GM23338 (cell line): Measurements from ENCODE around the gene DCP1B. TPM values are rescaled to one million over a fixed set of nuclear protein-coding genes. Genes with fewer than 3 reads are reported as not detected.

Source experiments
- ATAC-seq: fragments of 200-7000 bp; cut with Tn5 transposase; 3 replicates; pipeline ENCODE4 v1.9.1; 2020
- DNase-seq: peaks from one replicate; pipeline ENCODE4 v3.0.0-alpha.2; 2015; ENCODE audit warnings: low spot score
- H2AFZ ChIP-seq: fragments of 200-600 bp; sonication (generic); 2 replicates; pipeline ENCODE4 v1.8.0; 2016; ENCODE audit warnings: antibody characterized with exemption, mild to moderate bottlenecking, moderate library complexity
- H3F3A ChIP-seq: fragments of 200-600 bp; sonication (generic); replicated peaks from 2 replicates; pipeline ENCODE4 v1.8.0; 2017; ENCODE audit warnings: antibody characterized with exemption, mixed run types, low read depth
- H3K27ac ChIP-seq: fragments of 200-600 bp; sonication (generic); 2 replicates; pipeline ENCODE4 v1.6.1; 2016; ENCODE audit warnings: low read depth
- H3K27me3 ChIP-seq: fragments of 200-600 bp; sonication (generic); 2 replicates; pipeline ENCODE4 v1.8.0; 2016; ENCODE audit warnings: mild to moderate bottlenecking, mixed run types, moderate library complexity; ENCODE audit not compliant: insufficient read depth
- H3K36me3 ChIP-seq: fragments of 200-600 bp; sonication (generic); 2 replicates; pipeline ENCODE4 v1.8.0; 2016; ENCODE audit warnings: mild to moderate bottlenecking; ENCODE audit not compliant: insufficient read depth
- H3K4me1 ChIP-seq: fragments of 200-600 bp; sonication (generic); 2 replicates; pipeline ENCODE4 v1.8.0; 2016; ENCODE audit warnings: mild to moderate bottlenecking, moderate library complexity; ENCODE audit not compliant: insufficient read depth
- H3K4me2 ChIP-seq: fragments of 200-600 bp; sonication (generic); 2 replicates; pipeline ENCODE4 v1.7.1; 2017; ENCODE audit warnings: mixed run types
- H3K4me3 ChIP-seq: fragments of 200-600 bp; sonication (generic); 2 replicates; pipeline ENCODE4 v1.6.1; 2016; ENCODE audit warnings: mixed run types
- H3K79me2 ChIP-seq: fragments of 200-600 bp; sonication (generic); replicated peaks from 2 replicates; pipeline ENCODE4 v1.8.0; 2017; ENCODE audit warnings: mild to moderate bottlenecking; ENCODE audit not compliant: insufficient read depth
- H3K9me2 ChIP-seq: fragments of 200-600 bp; sonication (generic); 2 replicates; pipeline ENCODE4 v1.8.0; 2017; ENCODE audit not compliant: insufficient read depth
- H4K20me1 ChIP-seq: fragments of 200-600 bp; sonication (generic); replicated peaks from 2 replicates; pipeline ENCODE4 v1.8.0; 2017; ENCODE audit warnings: mild to moderate bottlenecking; ENCODE audit not compliant: insufficient read depth
- H3K27ac Mint-ChIP-seq: 2 replicates; pipeline ENCODE4 v1.8.0; 2020; ENCODE audit warnings: inconsistent platforms, mild to moderate bottlenecking, moderate library complexity, mixed read lengths
- H3K27me3 Mint-ChIP-seq: 3 replicates; pipeline ENCODE4 v1.8.0; 2022; ENCODE audit warnings: low read depth, mild to moderate bottlenecking, moderate library complexity, mixed read lengths, inconsistent platforms; ENCODE audit not compliant: insufficient read depth, poor library complexity
- H3K36me3 Mint-ChIP-seq: 3 replicates; pipeline ENCODE4 v1.8.0; 2021; ENCODE audit warnings: low read depth, mild to moderate bottlenecking, inconsistent platforms, moderate library complexity, mixed read lengths
- H3K4me1 Mint-ChIP-seq: 3 replicates; pipeline ENCODE4 v1.8.0; 2020; ENCODE audit warnings: mild to moderate bottlenecking, inconsistent platforms, mixed read lengths
- H3K4me3 Mint-ChIP-seq: 3 replicates; pipeline ENCODE4 v1.8.0; 2021; ENCODE audit warnings: moderate library complexity, mild to moderate bottlenecking, inconsistent platforms, mixed read lengths
- H3K9me3 Mint-ChIP-seq: 3 replicates; pipeline ENCODE4 v1.8.0; 2020; ENCODE audit warnings: moderate library complexity, mild to moderate bottlenecking, inconsistent platforms, mixed read lengths
- CREB1 ChIP-seq: fragments of 250-450 bp; sonication (Bioruptor Pico); IDR thresholded peaks from 2 replicates; pipeline ENCODE4 v1.5.0; 2020; ENCODE audit warnings: low read depth, mild to moderate bottlenecking, moderate library complexity
- EZH2 ChIP-seq: fragments of 200-600 bp; sonication (generic); IDR thresholded peaks from one replicate; pipeline ENCODE4 v1.8.0; 2017; ENCODE audit warnings: antibody characterized with exemption, mild to moderate bottlenecking, low read depth; ENCODE audit not compliant: unreplicated experiment
- EZH2phosphoT487 ChIP-seq: fragments of 200-600 bp; sonication (generic); IDR thresholded peaks from one replicate; pipeline ENCODE4 v1.8.1; 2018; ENCODE audit warnings: antibody characterized with exemption; ENCODE audit not compliant: unreplicated experiment
- JUNB ChIP-seq: IDR thresholded peaks from one replicate; pipeline ENCODE4 v1.6.1; 2016; ENCODE audit warnings: antibody characterized with exemption; ENCODE audit not compliant: unreplicated experiment
- ZNF331 ChIP-seq: fragments of 250-450 bp; sonication (Bioruptor Pico); IDR thresholded peaks from 2 replicates; pipeline ENCODE4 v1.5.0; 2020; ENCODE audit warnings: low read depth, mild to moderate bottlenecking, moderate library complexity
- polyA plus RNA-seq: library from polyadenylated mRNA; unstranded; fragments of >200 nt; fragmentation: Nextera tagmentation; extraction: Ambion mirVana; gene quantifications from 2 replicates; pipeline ENCODE4 v1.2.1, GENCODE V29; 2016
- total RNA-seq: library from RNA; depleted of rRNA; stranded (reverse); fragments of >200 nt; shearing (Covaris generic); gene quantifications from 2 replicates; pipeline ENCODE4 v1.2.3, GENCODE V29; 2014
- TF ChIP-seq, protein P1 (sequence below): IDR thresholded peaks from one replicate; pipeline ENCODE4 v1.6.1; 2018; ENCODE audit warnings: antibody characterized with exemption; ENCODE audit not compliant: unreplicated experiment
- TF ChIP-seq, protein P2 (sequence below): fragments of 250-450 bp; sonication (Bioruptor Pico); IDR thresholded peaks from 2 replicates; pipeline ENCODE4 v1.5.0; 2020; ENCODE audit warnings: mild to moderate bottlenecking, moderate library complexity
- TF ChIP-seq, protein P3 (sequence below): IDR thresholded peaks from 2 replicates; pipeline ENCODE4 v1.6.1; 2016; ENCODE audit warnings: antibody characterized with exemption

The DCP1B gene
- total and polyA plus RNA-seq, 2 experiments from 2014 or later = 24.4 to 29.8 TPM

DNA sequence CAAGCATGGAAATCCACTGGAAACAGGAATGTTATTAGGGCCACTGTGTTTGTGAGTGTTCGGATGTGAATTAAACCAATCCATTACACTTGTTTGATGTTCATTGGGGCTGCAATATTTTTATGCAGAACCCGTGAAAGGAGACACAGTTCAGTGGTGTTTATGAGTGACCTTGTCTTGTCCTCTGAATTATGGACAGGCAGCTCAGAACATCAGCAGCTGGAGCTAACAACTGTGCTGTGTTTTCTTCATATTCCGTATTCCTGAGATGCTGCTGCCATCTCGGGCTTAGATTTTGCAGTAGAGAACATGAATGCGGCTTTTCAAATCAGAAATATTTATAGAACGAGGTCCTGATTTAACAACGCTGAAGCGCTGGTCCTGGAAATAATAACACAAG lies 28.2 kb upstream of the DCP1B start (continued):
- TF ChIP-seq ZNF331 (CRISPR knock-in tag) (no peak), EZH2phosphoT487 (no peak)

DNA sequence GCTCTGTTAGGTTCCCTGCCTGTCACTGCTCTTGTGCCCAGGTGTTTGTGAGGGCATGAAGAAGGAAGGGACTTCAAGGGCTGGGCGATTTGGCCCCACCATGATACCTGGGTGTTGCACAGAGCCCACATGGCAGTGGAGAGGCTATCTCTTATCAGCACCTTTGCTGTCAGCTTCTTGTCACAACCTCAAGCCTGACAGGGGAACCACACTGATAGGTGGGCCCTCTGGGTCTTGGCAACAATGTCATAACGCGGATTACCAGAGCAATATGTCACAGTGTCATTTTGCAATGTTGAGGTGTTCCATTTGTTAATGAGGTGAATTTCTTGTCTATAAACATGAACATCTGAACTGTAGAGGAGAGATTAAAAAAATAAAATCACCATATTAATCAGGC lies 25.6 kb upstream of the DCP1B start:
- H3K27me3 ChIP-seq = peaks cover 17% of the 10 kb centered on the region
- no peaks in the 10 kb centered on the region for H3K4me1 ChIP-seq
- Mint-ChIP-seq H3K9me3 (no peaks in the 10 kb centered on the region), H3K36me3 (no peaks in the 10 kb centered on the region), H3K27me3 (peaks cover 11% of the 10 kb centered on the region), H3K4me1 (peaks cover 3% of the 10 kb centered on the region; the same call in 2 of the 3 replicates), H3K4me3 (no peak overlapping the region), H3K27ac (no peak overlapping the region)
- no peak for TF ChIP-seq EZH2
- TF ChIP-seq, protein P1, sequence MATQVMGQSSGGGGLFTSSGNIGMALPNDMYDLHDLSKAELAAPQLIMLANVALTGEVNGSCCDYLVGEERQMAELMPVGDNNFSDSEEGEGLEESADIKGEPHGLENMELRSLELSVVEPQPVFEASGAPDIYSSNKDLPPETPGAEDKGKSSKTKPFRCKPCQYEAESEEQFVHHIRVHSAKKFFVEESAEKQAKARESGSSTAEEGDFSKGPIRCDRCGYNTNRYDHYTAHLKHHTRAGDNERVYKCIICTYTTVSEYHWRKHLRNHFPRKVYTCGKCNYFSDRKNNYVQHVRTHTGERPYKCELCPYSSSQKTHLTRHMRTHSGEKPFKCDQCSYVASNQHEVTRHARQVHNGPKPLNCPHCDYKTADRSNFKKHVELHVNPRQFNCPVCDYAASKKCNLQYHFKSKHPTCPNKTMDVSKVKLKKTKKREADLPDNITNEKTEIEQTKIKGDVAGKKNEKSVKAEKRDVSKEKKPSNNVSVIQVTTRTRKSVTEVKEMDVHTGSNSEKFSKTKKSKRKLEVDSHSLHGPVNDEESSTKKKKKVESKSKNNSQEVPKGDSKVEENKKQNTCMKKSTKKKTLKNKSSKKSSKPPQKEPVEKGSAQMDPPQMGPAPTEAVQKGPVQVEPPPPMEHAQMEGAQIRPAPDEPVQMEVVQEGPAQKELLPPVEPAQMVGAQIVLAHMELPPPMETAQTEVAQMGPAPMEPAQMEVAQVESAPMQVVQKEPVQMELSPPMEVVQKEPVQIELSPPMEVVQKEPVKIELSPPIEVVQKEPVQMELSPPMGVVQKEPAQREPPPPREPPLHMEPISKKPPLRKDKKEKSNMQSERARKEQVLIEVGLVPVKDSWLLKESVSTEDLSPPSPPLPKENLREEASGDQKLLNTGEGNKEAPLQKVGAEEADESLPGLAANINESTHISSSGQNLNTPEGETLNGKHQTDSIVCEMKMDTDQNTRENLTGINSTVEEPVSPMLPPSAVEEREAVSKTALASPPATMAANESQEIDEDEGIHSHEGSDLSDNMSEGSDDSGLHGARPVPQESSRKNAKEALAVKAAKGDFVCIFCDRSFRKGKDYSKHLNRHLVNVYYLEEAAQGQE = no peak
- no peak for TF ChIP-seq JUNB
- TF ChIP-seq, protein P2, sequence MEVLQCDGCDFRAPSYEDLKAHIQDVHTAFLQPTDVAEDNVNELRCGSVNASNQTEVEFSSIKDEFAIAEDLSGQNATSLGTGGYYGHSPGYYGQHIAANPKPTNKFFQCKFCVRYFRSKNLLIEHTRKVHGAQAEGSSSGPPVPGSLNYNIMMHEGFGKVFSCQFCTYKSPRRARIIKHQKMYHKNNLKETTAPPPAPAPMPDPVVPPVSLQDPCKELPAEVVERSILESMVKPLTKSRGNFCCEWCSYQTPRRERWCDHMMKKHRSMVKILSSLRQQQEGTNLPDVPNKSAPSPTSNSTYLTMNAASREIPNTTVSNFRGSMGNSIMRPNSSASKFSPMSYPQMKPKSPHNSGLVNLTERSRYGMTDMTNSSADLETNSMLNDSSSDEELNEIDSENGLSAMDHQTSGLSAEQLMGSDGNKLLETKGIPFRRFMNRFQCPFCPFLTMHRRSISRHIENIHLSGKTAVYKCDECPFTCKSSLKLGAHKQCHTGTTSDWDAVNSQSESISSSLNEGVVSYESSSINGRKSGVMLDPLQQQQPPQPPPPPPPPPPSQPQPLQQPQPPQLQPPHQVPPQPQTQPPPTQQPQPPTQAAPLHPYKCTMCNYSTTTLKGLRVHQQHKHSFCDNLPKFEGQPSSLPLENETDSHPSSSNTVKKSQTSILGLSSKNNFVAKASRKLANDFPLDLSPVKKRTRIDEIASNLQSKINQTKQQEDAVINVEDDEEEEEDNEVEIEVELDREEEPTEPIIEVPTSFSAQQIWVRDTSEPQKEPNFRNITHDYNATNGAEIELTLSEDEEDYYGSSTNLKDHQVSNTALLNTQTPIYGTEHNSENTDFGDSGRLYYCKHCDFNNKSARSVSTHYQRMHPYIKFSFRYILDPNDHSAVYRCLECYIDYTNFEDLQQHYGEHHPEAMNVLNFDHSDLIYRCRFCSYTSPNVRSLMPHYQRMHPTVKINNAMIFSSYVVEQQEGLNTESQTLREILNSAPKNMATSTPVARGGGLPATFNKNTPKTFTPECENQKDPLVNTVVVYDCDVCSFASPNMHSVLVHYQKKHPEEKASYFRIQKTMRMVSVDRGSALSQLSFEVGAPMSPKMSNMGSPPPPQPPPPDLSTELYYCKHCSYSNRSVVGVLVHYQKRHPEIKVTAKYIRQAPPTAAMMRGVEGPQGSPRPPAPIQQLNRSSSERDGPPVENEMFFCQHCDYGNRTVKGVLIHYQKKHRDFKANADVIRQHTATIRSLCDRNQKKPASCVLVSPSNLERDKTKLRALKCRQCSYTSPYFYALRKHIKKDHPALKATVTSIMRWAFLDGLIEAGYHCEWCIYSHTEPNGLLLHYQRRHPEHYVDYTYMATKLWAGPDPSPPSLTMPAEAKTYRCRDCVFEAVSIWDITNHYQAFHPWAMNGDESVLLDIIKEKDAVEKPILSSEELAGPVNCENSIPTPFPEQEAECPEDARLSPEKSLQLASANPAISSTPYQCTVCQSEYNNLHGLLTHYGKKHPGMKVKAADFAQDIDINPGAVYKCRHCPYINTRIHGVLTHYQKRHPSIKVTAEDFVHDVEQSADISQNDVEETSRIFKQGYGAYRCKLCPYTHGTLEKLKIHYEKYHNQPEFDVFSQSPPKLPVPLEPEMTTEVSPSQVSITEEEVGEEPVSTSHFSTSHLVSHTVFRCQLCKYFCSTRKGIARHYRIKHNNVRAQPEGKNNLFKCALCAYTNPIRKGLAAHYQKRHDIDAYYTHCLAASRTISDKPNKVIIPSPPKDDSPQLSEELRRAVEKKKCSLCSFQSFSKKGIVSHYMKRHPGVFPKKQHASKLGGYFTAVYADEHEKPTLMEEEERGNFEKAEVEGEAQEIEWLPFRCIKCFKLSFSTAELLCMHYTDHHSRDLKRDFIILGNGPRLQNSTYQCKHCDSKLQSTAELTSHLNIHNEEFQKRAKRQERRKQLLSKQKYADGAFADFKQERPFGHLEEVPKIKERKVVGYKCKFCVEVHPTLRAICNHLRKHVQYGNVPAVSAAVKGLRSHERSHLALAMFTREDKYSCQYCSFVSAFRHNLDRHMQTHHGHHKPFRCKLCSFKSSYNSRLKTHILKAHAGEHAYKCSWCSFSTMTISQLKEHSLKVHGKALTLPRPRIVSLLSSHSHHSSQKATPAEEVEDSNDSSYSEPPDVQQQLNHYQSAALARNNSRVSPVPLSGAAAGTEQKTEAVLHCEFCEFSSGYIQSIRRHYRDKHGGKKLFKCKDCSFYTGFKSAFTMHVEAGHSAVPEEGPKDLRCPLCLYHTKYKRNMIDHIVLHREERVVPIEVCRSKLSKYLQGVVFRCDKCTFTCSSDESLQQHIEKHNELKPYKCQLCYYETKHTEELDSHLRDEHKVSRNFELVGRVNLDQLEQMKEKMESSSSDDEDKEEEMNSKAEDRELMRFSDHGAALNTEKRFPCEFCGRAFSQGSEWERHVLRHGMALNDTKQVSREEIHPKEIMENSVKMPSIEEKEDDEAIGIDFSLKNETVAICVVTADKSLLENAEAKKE (CRISPR knock-in tag) = no peak
- TF ChIP-seq, protein P3, sequence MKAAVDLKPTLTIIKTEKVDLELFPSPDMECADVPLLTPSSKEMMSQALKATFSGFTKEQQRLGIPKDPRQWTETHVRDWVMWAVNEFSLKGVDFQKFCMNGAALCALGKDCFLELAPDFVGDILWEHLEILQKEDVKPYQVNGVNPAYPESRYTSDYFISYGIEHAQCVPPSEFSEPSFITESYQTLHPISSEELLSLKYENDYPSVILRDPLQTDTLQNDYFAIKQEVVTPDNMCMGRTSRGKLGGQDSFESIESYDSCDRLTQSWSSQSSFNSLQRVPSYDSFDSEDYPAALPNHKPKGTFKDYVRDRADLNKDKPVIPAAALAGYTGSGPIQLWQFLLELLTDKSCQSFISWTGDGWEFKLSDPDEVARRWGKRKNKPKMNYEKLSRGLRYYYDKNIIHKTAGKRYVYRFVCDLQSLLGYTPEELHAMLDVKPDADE = no peak
- TF ChIP-seq CREB1 (CRISPR knock-in tag) = no peak
- ATAC-seq (no peak), DNase-seq (no peak)
- H3K36me3 ChIP-seq = no peaks in the 10 kb centered on the region
- H3K4me3 ChIP-seq = no peak overlapping the region
- 0 out of 2 replicates have a peak, but pooled peaks cover 4% of the 10 kb centered on the region for H3F3A ChIP-seq
- no peak overlapping the region for H3K27ac ChIP-seq
- no peak overlapping the region for H2AFZ ChIP-seq
- H3K9me2 ChIP-seq = no peaks in the 10 kb centered on the region
- no peak overlapping the region for H3K4me2 ChIP-seq
- no peaks in the 10 kb centered on the region for H4K20me1 ChIP-seq
- H3K79me2 ChIP-seq = no peaks in the 10 kb centered on the region
